DMS153 (cell line): ENCODE data around the gene PCDHGA1.
"Not testable (repeated sequence)": the region's sequence is repeated elsewhere in the genome, so short reads cannot be mapped to it uniquely, and the experiment has no call there.

Experiments used
- DNase-seq: peaks from one replicate; lab custom pipeline; 2025; lab: John Stamatoyannopoulos, UW

PCDHGA1 gene

GRCh38 chr5:141349917-141350619, 19.8 kb downstream of the PCDHGA1 start, which contains the start of gene PCDHGB1:
Gene PCDHGB1, plus strand, starts transcription at chr5:141350099. Its CDS starts 162 bp downstream, at chr5:141350261.
- DNase-seq = no peak

GRCh38 chr5:141351591-141351990, 21.3 kb downstream of the PCDHGA1 start:
- DNase-seq = no peak

DNA sequence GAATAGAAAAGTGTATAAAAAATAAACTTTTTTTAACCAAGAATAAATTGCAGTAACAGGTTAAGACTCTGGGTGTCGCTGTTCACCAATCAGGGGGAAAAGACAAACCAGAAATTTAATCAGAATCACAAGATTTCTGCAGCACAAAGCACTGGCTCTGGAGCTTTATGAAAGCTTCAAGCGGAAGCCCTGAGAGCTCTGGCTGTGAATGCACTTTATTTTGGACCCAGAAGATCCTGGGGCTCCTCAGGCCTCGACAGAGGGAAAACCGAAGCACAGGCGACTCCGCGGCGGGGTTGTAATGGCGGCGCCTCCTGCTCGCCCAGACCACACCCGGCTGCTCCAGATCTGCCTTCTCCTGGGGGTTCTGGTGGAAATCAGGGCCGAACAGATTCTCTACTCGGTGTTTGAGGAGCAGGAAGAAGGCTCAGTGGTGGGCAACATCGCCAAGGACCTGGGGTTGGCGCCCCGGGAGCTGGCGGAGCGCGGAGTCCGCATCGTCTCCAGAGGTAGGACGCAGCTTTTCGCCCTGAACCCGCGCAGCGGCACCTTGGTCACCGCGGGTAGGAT, 24.7 kb downstream of the PCDHGA1 start, which contains the start of gene PCDHGA4:
Gene PCDHGA4 (plus strand): TSS at position 122 of the 570 bp plus-strand sequence. CDS start 87 bp downstream, at position 209.
- no peak for DNase-seq

GRCh38 chr5:141355641-141356040, 25.3 kb downstream of the PCDHGA1 start:
- DNase-seq = no peak

DNA sequence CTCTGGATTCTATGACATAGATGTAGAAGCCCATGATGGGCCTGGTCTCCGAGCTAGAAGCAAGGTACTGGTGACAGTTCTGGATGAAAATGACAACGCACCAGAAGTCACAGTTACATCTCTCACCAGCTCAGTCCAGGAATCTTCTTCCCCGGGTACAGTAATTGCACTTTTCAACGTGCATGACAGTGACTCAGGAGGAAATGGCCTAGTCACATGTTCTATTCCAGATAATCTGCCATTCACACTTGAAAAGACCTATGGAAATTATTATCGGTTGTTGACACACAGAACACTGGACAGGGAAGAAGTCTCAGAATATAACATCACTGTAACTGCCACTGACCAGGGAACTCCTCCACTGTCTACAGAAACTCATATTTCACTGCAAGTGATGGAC, 25.8 kb downstream of the PCDHGA1 start:
- DNase-seq = no peak

DNA sequence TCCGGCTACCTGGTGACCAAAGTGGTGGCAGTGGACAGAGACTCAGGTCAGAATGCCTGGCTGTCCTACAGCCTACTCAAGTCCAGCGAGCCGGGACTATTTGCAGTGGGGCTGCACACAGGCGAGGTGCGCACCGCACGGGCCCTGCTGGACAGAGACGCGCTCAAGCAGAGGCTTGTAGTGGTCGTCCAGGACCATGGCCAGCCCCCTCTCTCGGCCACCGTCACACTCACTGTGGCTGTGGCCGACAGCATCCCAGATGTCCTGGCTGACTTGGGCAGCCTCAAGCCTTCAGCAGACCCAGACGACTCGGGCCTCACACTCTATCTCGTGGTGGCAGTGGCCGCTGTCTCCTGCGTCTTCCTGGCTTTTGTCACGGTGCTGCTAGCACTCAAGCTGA, 26.6 kb downstream of the PCDHGA1 start:
- DNase-seq = no peak

DNA sequence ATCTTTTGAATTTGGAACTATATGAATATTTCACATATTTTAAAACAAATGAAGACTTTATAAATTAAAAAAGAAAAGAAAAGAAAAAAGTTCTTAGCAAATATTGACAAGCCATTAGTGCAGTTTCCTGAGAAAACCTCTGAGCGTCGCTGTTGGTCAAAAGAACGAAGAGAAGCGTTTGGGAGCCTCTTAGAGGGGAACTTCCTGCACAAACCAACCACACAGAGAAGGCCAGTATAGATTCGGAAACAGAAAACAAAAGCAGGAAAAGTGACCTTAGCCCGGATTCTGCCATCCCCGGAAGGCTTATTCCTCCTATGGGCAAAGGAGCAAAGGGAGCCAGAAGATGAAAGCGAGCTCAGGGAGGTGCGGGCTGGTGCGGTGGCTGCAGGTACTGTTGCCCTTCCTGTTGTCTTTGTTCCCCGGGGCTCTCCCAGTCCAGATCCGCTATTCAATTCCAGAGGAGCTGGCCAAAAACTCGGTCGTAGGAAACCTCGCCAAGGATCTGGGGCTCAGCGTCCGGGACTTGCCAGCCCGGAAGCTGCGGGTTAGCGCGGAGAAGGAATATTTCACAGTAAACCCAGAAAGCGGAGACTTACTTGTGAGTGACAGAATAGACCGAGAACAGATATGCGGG, 29.6 kb downstream of the PCDHGA1 start, which contains the start of gene PCDHGB2:
Gene PCDHGB2 (plus strand): TSS at position 205 of the 637 bp plus-strand sequence. CDS start 142 bp downstream, at position 347.
- no peak for DNase-seq

DNA sequence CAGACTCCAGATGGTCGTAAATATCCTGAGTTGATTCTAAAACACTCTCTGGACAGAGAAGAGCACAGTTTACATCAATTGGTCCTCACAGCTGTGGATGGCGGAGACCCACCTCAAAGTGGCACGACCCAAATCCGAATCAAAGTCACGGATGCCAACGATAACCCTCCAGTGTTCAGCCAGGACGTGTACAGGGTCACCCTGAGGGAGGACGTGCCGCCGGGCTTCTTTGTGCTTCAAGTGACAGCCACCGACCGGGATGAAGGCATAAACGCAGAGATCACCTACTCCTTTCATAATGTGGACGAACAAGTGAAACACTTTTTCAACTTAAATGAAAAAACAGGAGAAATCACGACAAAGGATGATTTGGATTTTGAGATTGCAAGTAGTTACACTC, 30.4 kb downstream of the PCDHGA1 start:
- DNase-seq = no peak

DNA sequence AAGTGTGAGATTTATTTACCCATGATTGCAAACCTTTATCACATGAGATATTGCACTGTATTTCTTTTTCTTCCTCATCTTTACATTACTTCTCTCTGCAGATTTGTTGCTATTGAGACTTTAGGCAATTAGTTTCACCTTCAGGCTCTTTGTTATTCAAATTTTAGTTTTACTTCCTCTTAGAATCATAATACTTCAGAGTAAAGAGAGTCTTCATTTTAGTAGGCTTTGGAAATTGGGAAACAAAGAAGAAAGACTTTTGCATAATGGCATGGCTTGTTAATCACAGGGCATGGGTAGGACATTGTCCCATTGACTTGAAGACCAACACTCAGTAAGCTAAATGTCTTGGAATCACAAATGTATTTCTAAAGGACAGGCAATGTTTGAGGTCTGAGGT, 32.4 kb downstream of the PCDHGA1 start:
- no peak for DNase-seq

DNA sequence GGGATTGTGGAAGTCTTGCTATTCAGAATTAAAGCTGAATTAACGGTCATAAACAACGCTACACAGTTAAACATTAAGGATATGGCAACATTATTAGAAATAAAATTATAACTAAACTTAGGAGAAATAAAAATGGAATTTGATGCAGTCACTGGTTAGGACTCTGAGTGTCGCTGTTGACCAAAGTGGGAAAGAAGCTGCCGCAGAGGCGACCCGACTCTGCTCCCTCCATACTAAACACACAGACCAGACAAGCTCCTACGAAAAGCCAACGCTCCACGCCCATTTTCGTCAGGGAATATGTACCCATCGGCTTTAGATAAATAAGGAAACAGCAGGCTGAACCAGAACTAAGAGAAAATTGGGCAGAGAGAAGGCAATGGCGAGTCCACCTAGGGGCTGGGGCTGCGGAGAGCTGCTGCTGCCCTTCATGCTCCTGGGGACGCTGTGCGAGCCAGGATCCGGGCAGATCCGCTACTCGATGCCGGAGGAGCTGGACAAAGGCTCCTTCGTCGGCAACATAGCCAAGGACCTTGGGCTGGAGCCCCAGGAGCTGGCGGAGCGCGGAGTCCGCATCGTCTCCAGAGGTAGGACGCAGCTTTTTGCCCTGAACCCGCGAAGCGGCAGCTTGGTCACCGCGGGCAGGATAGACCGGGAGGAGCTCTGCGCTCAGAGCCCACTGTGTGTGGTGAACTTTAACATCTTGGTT, 33.8 kb downstream of the PCDHGA1 start, which contains the start of gene PCDHGA5:
Gene PCDHGA5 (plus strand): TSS at position 211 of the 709 bp plus-strand sequence. CDS start 169 bp downstream, at position 380.
- no peak for DNase-seq

- DNase-seq = no peak
Measured at GRCh38 chr5:141366016-141366896, 35.9 kb downstream of the PCDHGA1 start.

GRCh38 chr5:141369994-141370848, 39.9 kb downstream of the PCDHGA1 start, which contains the start of gene PCDHGB3:
Gene PCDHGB3, plus strand, starts transcription at chr5:141370242. Its CDS starts 153 bp downstream, at chr5:141370395.
- no peak for DNase-seq

GRCh38 chr5:141371572-141372475, 41.5 kb downstream of the PCDHGA1 start:
- DNase-seq = no peak

- no peak for DNase-seq
Measured at GRCh38 chr5:141373673-141374317, 43.5 kb downstream of the PCDHGA1 start, which contains the start of gene PCDHGA6. Gene PCDHGA6, plus strand, starts transcription at chr5:141373891. Its CDS starts 193 bp downstream, at chr5:141374084.

DNA sequence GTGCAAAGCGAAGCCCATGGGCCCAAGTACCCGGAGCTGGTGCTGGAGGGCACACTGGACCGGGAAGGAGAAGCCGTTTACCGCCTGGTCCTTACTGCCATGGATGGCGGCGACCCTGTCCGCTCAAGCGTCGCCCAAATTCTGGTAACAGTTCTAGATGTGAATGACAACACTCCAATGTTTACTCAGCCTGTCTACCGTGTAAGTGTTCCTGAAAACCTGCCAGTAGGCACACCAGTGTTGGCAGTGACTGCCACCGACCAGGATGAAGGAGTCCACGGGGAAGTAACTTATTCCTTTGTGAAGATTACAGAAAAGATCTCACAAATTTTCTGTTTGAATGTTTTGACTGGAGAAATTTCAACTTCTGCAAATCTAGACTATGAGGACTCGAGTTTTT, 44.3 kb downstream of the PCDHGA1 start:
- no peak for DNase-seq

DNA sequence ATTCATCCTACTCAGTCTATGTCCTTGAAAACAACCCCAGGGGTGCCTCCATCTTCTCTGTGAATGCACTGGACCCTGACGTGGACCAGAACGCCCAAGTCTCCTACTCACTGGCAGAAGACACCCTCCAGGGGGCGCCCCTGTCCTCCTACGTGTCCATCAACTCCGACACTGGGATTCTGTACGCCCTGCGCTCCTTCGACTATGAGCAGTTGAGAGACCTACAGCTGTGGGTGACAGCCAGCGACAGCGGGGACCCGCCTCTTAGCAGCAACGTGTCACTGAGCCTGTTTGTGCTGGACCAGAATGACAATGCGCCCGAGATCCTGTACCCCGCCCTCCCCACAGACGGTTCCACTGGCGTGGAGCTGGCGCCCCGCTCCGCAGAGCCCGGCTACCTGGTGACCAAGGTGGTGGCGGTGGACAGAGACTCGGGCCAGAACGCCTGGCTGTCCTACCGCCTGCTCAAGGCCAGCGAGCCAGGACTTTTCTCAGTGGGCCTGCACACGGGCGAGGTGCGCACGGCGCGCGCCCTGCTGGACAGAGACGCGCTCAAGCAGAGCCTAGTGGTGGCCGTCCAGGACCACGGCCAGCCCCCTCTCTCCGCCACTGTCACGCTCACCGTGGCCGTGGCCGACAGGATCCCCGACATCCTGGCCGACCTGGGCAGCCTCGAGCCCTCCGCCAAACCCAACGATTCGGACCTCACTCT, 45.3 kb downstream of the PCDHGA1 start:
- not testable (repeated sequence) for DNase-seq

DNA sequence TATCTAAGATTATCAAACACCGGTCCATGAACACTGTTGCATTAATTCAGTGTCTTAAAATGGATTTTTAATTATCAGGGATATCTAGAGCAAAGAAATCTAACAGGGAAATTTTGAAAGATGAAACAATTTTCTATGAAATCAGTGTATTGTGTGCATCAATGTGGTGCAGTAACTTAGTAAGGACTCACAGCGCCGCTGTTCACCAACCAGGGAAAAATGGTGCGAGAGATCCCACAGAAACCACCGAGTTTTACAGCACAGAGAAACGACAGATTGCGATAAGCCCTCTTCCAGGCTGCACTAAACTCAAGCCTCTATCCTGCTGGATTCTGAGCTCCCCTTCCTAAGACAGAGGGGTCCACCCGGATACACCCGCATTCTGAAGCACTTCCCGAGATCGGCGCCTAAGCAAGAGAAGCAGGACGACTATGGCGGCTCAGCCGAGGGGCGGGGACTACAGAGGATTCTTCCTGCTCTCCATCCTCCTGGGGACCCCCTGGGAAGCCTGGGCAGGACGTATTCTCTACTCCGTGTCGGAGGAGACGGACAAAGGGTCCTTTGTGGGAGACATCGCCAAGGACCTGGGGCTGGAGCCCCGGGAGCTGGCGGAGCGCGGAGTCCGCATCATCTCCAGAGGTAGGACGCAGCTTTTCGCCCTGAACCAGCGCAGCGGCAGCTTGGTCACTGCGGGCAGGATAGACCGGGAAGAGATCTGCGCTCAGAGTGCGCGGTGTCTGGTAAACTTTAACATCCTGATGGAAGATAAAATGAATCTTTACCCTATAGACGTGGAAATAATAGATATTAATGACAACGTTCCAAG, 52.4 kb downstream of the PCDHGA1 start, which contains the start of gene PCDHGA7:
Gene PCDHGA7 (plus strand): TSS at position 274 of the 826 bp plus-strand sequence. CDS start 158 bp downstream, at position 432.
- no peak for DNase-seq
